SK-N-MC (cell line): Measurements from ENCODE around the gene IGF1R.

Experiments used
- DNase-seq: peaks from one replicate; pipeline ENCODE4 v3.0.0-alpha.2; 2011; ENCODE audit warnings: low read depth, low spot score
- H3K27ac ChIP-seq: fragments of 200-600 bp; sonication (generic); 2 replicates; pipeline ENCODE4 v1.5.1; 2016; ENCODE audit warnings: mixed run types
- H3K36me3 ChIP-seq: fragments of 200-600 bp; sonication (generic); 2 replicates; pipeline ENCODE4 v1.6.1; 2017; ENCODE audit warnings: antibody characterized with exemption, low read length, mixed read lengths; ENCODE audit not compliant: insufficient read depth
- H3K4me3 ChIP-seq: fragments of 200-600 bp; sonication (generic); 2 replicates; pipeline ENCODE4 v1.5.1; 2016
- H3K9ac ChIP-seq: fragments of 200-600 bp; sonication (generic); 2 replicates; pipeline ENCODE4 v1.8.0; 2017; ENCODE audit warnings: mixed run types, mixed read lengths; ENCODE audit not compliant: insufficient read length
- H3K9me3 ChIP-seq: fragments of 200-600 bp; sonication (generic); 2 replicates; pipeline ENCODE4 v1.6.1; 2017; ENCODE audit warnings: low read depth, mild to moderate bottlenecking, antibody characterized with exemption, low read length, moderate library complexity, mixed read lengths
- EZH2 ChIP-seq: fragments of 200-600 bp; sonication (generic); IDR thresholded peaks from one replicate; pipeline ENCODE4 v1.6.1; 2017; ENCODE audit warnings: antibody characterized with exemption
- FOXP2 ChIP-seq: optimal IDR thresholded peaks from 2 replicates; pipeline ENCODE3; 2011; ENCODE audit warnings: mild to moderate bottlenecking, moderate library complexity; ENCODE audit not compliant: insufficient read depth; ENCODE audit errors: extremely low read length, control extremely low read depth
- POLR2AphosphoS5 ChIP-seq: IDR thresholded peaks from 2 replicates; pipeline ENCODE4 v1.6.1; 2012; ENCODE audit warnings: mild to moderate bottlenecking, low read depth, low read length, borderline replicate concordance

The IGF1R gene

GRCh38 chr15:98666441-98666840, 18.1 kb downstream of the IGF1R start:
- Histone ChIP-seq H3K9me3 (no peaks in the 10 kb centered on the region), H3K9ac (no peak overlapping the region), H3K36me3 (no peaks in the 10 kb centered on the region), H3K4me3 (no peak overlapping the region), H3K27ac (no peak overlapping the region)
- TF ChIP-seq EZH2 (no peak), POLR2AphosphoS5 (no peak), FOXP2 (no peak)
- no peak for DNase-seq

GRCh38 chr15:98666841-98667240, 18.5 kb downstream of the IGF1R start:
- no peak overlapping the region for H3K4me3 ChIP-seq
- H3K27ac ChIP-seq, result no peak overlapping the region
- DNase-seq, result no peak
- no peaks in the 10 kb centered on the region for H3K9me3 ChIP-seq
- TF ChIP-seq EZH2 (no peak), POLR2AphosphoS5 (no peak), FOXP2 (no peak)
- no peak overlapping the region for H3K9ac ChIP-seq
- no peaks in the 10 kb centered on the region for H3K36me3 ChIP-seq

- DNase-seq, result no peak
- H3K4me3 ChIP-seq, result no peak overlapping the region
- H3K36me3 ChIP-seq, result no peaks in the 10 kb centered on the region
- no peaks in the 10 kb centered on the region for H3K9me3 ChIP-seq
- no peak overlapping the region for H3K9ac ChIP-seq
- H3K27ac ChIP-seq, result no peak overlapping the region
- no peak for TF ChIP-seq POLR2AphosphoS5
These were observed 19.3 kb downstream of the IGF1R start for GRCh38 chr15:98667521-98668179.

DNA sequence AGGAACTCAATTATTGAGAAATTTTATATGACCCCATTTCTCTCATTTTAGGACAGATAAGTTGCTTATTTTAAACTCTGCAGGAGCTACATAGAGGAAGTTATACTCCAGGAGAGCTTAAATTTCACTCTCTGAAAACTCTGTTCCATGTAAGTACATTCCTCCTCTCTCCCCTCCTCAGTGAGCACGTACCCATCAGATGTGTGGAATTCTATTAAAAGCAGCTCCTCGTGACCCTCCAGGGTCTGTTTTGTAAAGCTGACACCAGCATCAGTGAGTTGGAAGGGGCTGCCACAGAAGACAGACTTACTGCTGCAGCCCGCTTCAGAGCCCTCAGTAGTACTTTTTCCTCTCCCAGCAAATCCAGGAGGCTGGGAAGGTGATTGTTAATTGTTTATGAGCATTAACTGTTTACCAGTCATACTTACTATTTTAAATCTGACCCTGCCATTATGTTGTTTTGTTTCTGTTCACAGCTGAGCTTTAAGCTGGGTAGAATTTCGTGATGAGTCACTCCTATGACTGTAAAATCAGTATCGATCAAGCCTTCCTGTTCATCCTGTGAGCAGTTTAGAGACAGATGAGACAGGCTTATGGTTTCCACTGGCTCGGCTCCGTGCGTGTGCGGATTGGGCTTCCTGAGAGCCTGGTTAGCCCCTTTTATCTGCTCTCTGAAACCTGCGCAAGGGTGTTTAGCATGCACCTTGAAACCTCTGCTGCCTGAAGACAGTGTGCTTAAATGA, 20.4 kb downstream of the IGF1R start:
- Histone ChIP-seq H3K27ac (no peak overlapping the region), H3K9me3 (no peaks in the 10 kb centered on the region), H3K9ac (no peak overlapping the region), H3K36me3 (no peaks in the 10 kb centered on the region), H3K4me3 (no peak overlapping the region)
- no peak for DNase-seq
- TF ChIP-seq POLR2AphosphoS5, result no peak
- TF ChIP-seq EZH2, result no peak

DNA sequence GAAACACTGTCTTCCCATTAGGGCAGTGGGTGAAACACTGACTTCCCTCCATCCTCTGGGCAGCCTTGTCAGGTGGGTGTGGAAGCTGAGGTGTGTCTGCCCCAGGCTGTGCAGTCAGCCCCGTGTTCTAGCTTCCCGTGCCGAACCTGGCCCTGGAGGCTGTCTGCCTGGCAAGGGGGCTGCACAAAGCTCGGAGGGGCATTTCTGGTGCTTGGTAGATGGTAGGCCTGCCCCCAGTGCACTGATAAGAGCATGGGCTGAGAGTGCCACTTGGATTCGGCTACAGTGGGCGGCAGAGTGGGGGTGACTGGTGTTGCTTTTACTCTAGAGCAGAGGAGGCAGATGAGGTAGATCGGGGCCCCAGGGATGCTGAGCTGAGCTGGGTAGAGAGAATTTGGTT, 21.3 kb downstream of the IGF1R start:
- Histone ChIP-seq H3K9ac (no peak overlapping the region), H3K4me3 (no peak overlapping the region), H3K27ac (no peak overlapping the region), H3K9me3 (no peaks in the 10 kb centered on the region), H3K36me3 (no peaks in the 10 kb centered on the region)
- DNase-seq, result no peak
- TF ChIP-seq FOXP2 (no peak), POLR2AphosphoS5 (no peak), EZH2 (no peak)

DNA sequence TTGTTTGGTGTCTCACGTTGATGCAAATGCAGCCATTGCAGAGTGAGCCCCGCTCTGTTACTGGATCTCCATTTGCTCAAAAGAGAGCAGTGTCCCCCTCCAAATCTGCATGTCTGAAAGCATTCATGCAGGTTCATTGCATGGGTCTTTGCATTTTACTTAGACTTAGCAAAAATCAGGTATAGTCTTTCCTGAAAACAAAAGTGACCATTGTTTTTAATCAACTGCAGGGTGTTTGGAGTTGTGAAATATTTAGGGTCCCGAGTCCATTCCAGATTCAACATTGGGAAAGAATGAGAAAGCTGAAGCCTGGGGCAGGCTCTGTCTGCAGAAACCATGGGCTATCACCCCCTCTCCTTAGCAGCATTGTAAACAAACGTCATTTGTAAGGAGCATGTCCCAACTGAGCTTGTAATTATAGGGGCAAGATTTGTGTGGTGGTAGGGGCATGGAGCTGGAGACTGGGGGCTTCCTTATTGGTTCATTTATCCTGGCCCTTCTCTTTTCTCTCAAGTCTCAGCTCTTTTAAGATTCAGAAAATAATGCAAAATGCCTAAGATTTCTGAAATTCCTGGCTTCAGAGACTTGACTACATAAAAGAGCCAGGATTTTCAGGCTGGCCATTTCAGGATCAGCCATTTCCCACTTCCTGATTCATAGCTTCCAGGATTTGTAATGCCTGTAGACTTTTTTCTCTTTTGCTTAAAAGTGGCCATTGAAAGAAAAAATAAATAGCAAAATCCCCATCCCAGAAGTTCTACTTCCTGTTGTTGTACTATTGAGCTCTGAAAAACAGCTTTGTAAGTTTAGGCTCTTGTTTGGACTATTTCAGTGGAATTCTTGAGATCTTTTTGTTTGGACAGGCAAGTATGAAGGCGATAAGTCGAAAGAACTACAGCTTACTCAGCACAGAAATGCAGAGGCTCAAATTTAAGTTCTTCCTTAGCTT, 23.0 kb downstream of the IGF1R start:
- no peak for DNase-seq
- Histone ChIP-seq H3K9ac (no peak overlapping the region), H3K4me3 (no peak overlapping the region), H3K9me3 (no peaks in the 10 kb centered on the region), H3K36me3 (no peaks in the 10 kb centered on the region), H3K27ac (0 out of 2 replicates have a peak overlapping the region, but pooled peaks have one; percentile 7)
- no peak for TF ChIP-seq FOXP2
- no peak for TF ChIP-seq EZH2
- TF ChIP-seq POLR2AphosphoS5, result no peak

- Histone ChIP-seq H3K9ac (no peak overlapping the region), H3K27ac (no peak overlapping the region), H3K4me3 (no peak overlapping the region), H3K9me3 (no peaks in the 10 kb centered on the region), H3K36me3 (no peaks in the 10 kb centered on the region)
- no peak for DNase-seq
- no peak for TF ChIP-seq FOXP2
- TF ChIP-seq EZH2, result no peak
- no peak for TF ChIP-seq POLR2AphosphoS5
These were observed 24.8 kb downstream of the IGF1R start for GRCh38 chr15:98673133-98673532.

DNA sequence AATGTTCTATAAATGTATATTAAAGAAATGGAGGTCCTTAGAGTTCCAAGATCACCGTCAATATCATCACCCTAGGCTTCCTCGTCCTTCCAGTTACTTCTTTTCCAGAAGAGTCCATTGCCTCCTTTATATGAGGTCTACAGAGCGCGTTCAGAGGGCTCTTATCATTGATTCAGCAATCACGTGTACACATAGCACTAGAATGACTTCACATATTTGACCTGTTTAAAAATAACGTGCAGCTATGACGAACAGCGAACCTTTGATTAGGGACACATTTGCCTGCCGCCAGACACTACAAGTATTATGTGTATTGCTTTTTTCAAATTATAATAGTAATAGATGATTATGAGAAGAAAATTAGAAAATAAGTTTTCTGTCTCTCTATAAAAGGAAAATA, 26.0 kb downstream of the IGF1R start:
- Histone ChIP-seq H3K27ac (no peak overlapping the region), H3K9ac (no peak overlapping the region), H3K9me3 (no peaks in the 10 kb centered on the region), H3K36me3 (no peaks in the 10 kb centered on the region), H3K4me3 (no peak overlapping the region)
- TF ChIP-seq POLR2AphosphoS5, result no peak
- TF ChIP-seq EZH2, result no peak
- no peak for TF ChIP-seq FOXP2
- no peak for DNase-seq
